ENCODE data around the gene MYG1.
A peak's percentile ranks its signal among the peaks of the same experiment; 100 is the strongest.
"Not testable (repeated sequence)": the region's sequence is repeated elsewhere in the genome, so short reads cannot be mapped to it uniquely, and the experiment has no call there.

The MYG1 gene

GRCh38 chr12:53287741-53288216 lies 11.7 kb upstream of the MYG1 start:
- peak; percentile 65 for DNase-seq

GRCh38 chr12:53288322-53288721 lies 11.2 kb upstream of the MYG1 start:
- DNase-seq, result no peak

GRCh38 chr12:53289891-53290290 lies 9.6 kb upstream of the MYG1 start:
- DNase-seq, result no peak

- DNase-seq, result no peak
These were observed 8.8 kb upstream of the MYG1 start for GRCh38 chr12:53290661-53291060.

GRCh38 chr12:53292426-53292825 lies 7.1 kb upstream of the MYG1 start:
- DNase-seq, result no peak

- DNase-seq, result peak; percentile 91
These were observed 4.2 kb upstream of the MYG1 start, which contains the start of gene PFDN5 for GRCh38 chr12:53295070-53295890. PFDN5 (plus strand) TSS chr12:53295542; CDS start chr12:53295568, 26 bp downstream.

- no peak for DNase-seq
These were observed 3.6 kb upstream of the MYG1 start for GRCh38 chr12:53295891-53296219.

- not testable (repeated sequence) for DNase-seq
These were observed 2.4 kb upstream of the MYG1 start for GRCh38 chr12:53297106-53297505.

GRCh38 chr12:53298164-53298563 lies 1.3 kb upstream of the MYG1 start:
- peak; percentile 33 for DNase-seq

- DNase-seq, result peak; percentile 87
These were observed 418 bp upstream of the MYG1 start for GRCh38 chr12:53299101-53299453.

- peak; percentile 33 for DNase-seq
These were observed 692 bp downstream of the MYG1 start for GRCh38 chr12:53300187-53300586.

GRCh38 chr12:53302903-53303302 lies 3.4 kb downstream of the MYG1 start:
- no peak for DNase-seq

- no peak for DNase-seq
These were observed 7.3 kb downstream of the MYG1 start for GRCh38 chr12:53306826-53307225.

GRCh38 chr12:53308276-53308675 lies 8.8 kb downstream of the MYG1 start:
- DNase-seq, result no peak

- DNase-seq, result peak; percentile 18
These were observed 14.5 kb downstream of the MYG1 start for GRCh38 chr12:53313996-53314395.

- DNase-seq, result no peak
These were observed 21.1 kb downstream of the MYG1 start for GRCh38 chr12:53320352-53321195.

- peak; percentile 83 for DNase-seq
These were observed 24.8 kb downstream of the MYG1 start for GRCh38 chr12:53324113-53324778.

GRCh38 chr12:53324779-53325510 lies 25.4 kb downstream of the MYG1 start:
- peak; percentile 94 for DNase-seq

- no peak for DNase-seq
These were observed 26.1 kb downstream of the MYG1 start for GRCh38 chr12:53325511-53326061.

GRCh38 chr12:53326460-53327185 lies 27.1 kb downstream of the MYG1 start:
- no peak for DNase-seq

- DNase-seq, result peak; percentile 48
These were observed 28.0 kb downstream of the MYG1 start for GRCh38 chr12:53327435-53328042.
